Keratinocyte (primary cell): Measurements from ENCODE around the gene RARA. TPM values are rescaled to one million over a fixed set of nuclear protein-coding genes. Genes with fewer than 3 reads are reported as not detected.

Experiments used
- DNase-seq: peaks from one replicate; pipeline ENCODE4 v3.0.0-alpha.2; 2011; ENCODE audit warnings: low read depth, missing footprints, low spot score
- FAIRE-seq: peaks from 2 replicates; lab custom pipeline; 2011; peaks lifted over from hg19 to GRCh38; lab: Jason Lieb, UNC
- H2AFZ ChIP-seq: 2 replicates; pipeline ENCODE4 v1.6.0; 2012; ENCODE audit warnings: low read length, control low read depth, inconsistent platforms; ENCODE audit not compliant: control insufficient read depth
- H3K27ac ChIP-seq: 2 replicates; pipeline ENCODE4 v1.5.1; 2011; ENCODE audit warnings: low read length; ENCODE audit not compliant: control insufficient read depth, insufficient read depth
- H3K27me3 ChIP-seq: 3 replicates; pipeline ENCODE4 v1.6.0; 2011; ENCODE audit warnings: low read length; ENCODE audit not compliant: control insufficient read depth, insufficient read depth; ENCODE audit errors: extremely low read depth
- H3K36me3 ChIP-seq, 2 experiments: 2 replicates in 1 of 2; 3 replicates in 1 of 2; pipeline ENCODE4 v1.5.1; 2011; ENCODE audit warnings: low read length in 2 of 2, mild to moderate bottlenecking in 1 of 2; ENCODE audit not compliant: control insufficient read depth in 2 of 2, insufficient read depth in 2 of 2; ENCODE audit errors: extremely low read depth in 1 of 2
- H3K4me1 ChIP-seq: 3 replicates; pipeline ENCODE4 v1.5.1; 2011; ENCODE audit warnings: low read length; ENCODE audit not compliant: control insufficient read depth, insufficient read depth; ENCODE audit errors: extremely low read depth
- H3K4me2 ChIP-seq: 3 replicates; pipeline ENCODE4 v1.6.0; 2011; ENCODE audit warnings: low read depth, low read length; ENCODE audit not compliant: control insufficient read depth, insufficient read depth; ENCODE audit errors: extremely low read depth
- H3K4me3 ChIP-seq, 3 experiments: fragments of 200-600 bp in 1 of 3; sonication (generic) in 1 of 3; 2 replicates in 2 of 3; 3 replicates in 1 of 3; pipeline ENCODE4 v1.5.1; 2011 to 2016; ENCODE audit warnings: low read length in 3 of 3, mild to moderate bottlenecking in 3 of 3, control low read depth in 2 of 3, inconsistent platforms in 1 of 3, low read depth in 1 of 3, mixed read lengths in 1 of 3, mixed run types in 1 of 3, moderate library complexity in 1 of 3; ENCODE audit not compliant: control insufficient read depth in 2 of 3, insufficient read depth in 2 of 3; ENCODE audit errors: extremely low read depth in 1 of 3
- H3K79me2 ChIP-seq: 2 replicates; pipeline ENCODE4 v1.6.0; 2012; ENCODE audit warnings: low read length; ENCODE audit not compliant: control insufficient read depth, insufficient read depth
- H3K9ac ChIP-seq: 3 replicates; pipeline ENCODE4 v1.6.0; 2011; ENCODE audit warnings: low read length; ENCODE audit not compliant: control insufficient read depth, insufficient read depth; ENCODE audit errors: extremely low read depth
- H3K9me1 ChIP-seq: 3 replicates; pipeline ENCODE4 v1.6.0; 2011; ENCODE audit warnings: low read length; ENCODE audit not compliant: control insufficient read depth, insufficient read depth; ENCODE audit errors: extremely low read depth
- H3K9me3 ChIP-seq: 2 replicates; pipeline ENCODE4 v1.5.1; 2012; ENCODE audit warnings: low read depth, low read length; ENCODE audit not compliant: control insufficient read depth
- H4K20me1 ChIP-seq: 3 replicates; pipeline ENCODE4 v1.6.0; 2011; ENCODE audit warnings: low read length; ENCODE audit not compliant: control insufficient read depth, insufficient read depth; ENCODE audit errors: extremely low read depth
- CTCF ChIP-seq, 3 experiments: IDR thresholded peaks in 1 of 3; conservative IDR thresholded peaks in 1 of 3; optimal IDR thresholded peaks in 1 of 3; 2 replicates in 2 of 3; 3 replicates in 1 of 3; pipeline versions ENCODE3 to v1.5.1; 2011; ENCODE audit warnings: low read length in 3 of 3, mild to moderate bottlenecking in 3 of 3, moderate library complexity in 2 of 3, control low read depth in 1 of 3, inconsistent platforms in 1 of 3; ENCODE audit not compliant: insufficient read depth in 2 of 3; ENCODE audit errors: extremely low read depth in 1 of 3
- EZH2 ChIP-seq: IDR thresholded peaks from one replicate; pipeline ENCODE4 v1.6.1; 2012; ENCODE audit warnings: inconsistent platforms, mild to moderate bottlenecking, low read length, moderate library complexity
- dilution Hi-C: fragments of 300-500 bp; cut with MboI; formaldehyde crosslinking; loops from one replicate; pipeline ENCODE4 v1.7.0; 2020; ENCODE audit warnings: low sequenced_read_pairs; ENCODE audit not compliant: extremely low pct_ligation_motif_present
- polyA plus RNA-seq, 5 experiments: library from polyadenylated mRNA; depleted of rRNA in 3 of 5; stranded (reverse) in 3 of 5; stranded (forward) in 1 of 5; unstranded in 1 of 5; fragments of >200 nt; gene quantifications; 1 replicate in 1 of 5; 2 replicates in 3 of 5; 3 replicates in 1 of 5; pipeline versions ENCODE4 v1.2.1 to v1.2.3, GENCODE V29; 2011 to 2012; ENCODE audit warnings: missing spikeins in 2 of 5, low read depth in 1 of 5, low replicate concordance in 1 of 5

The RARA gene
- polyA plus RNA-seq, 1 donor (not counting 4 experiments of a cell fraction or from before 2014, with no cell fraction given) = 3.8 TPM

GRCh38 chr17:40309949-40310510 is 1.1 kb downstream of the RARA start:
- DNase-seq = no peak
- peak overlapping the region; percentile 79 for H3K4me2 ChIP-seq
- H3K4me1 ChIP-seq = peaks cover 78% of the 10 kb centered on the region
- H4K20me1 ChIP-seq = no peaks in the 10 kb centered on the region
- H2AFZ ChIP-seq = no peak overlapping the region
- no peak overlapping the region for H3K9ac ChIP-seq
- H3K27ac ChIP-seq = no peak overlapping the region
- no peak for FAIRE-seq
- TF ChIP-seq CTCF (optimal IDR thresholded peaks at IDR 0.05 in 1 of 3, IDR thresholded peaks at IDR 0.05 in 1 of 3, conservative IDR thresholded peaks at IDR 0.05 in 1 of 3; ENCODE audit: extremely low read depth in 1 of 3, insufficient read depth in 2 of 3, low read length in 3 of 3) (no peak), EZH2 (no peak)
- no peaks in the 10 kb centered on the region for H3K9me1 ChIP-seq
- dilution Hi-C loops = no loop called here
- H3K27me3 ChIP-seq = no peaks in the 10 kb centered on the region
- H3K4me3 ChIP-seq = peak overlapping the region in 1 of 3 experiments; percentile 70
- H3K9me3 ChIP-seq = no peaks in the 10 kb centered on the region
- H3K79me2 ChIP-seq = no peaks in the 10 kb centered on the region
- H3K36me3 ChIP-seq = no peaks in the 10 kb centered on the region

- H3K4me3 ChIP-seq = no peak overlapping the region
- no peaks in the 10 kb centered on the region for H4K20me1 ChIP-seq
- H3K4me1 ChIP-seq = peaks cover 87% of the 10 kb centered on the region
- H3K9me1 ChIP-seq = no peaks in the 10 kb centered on the region
- FAIRE-seq (no peak), DNase-seq (no peak)
- TF ChIP-seq CTCF (optimal IDR thresholded peaks at IDR 0.05 in 1 of 3, IDR thresholded peaks at IDR 0.05 in 1 of 3, conservative IDR thresholded peaks at IDR 0.05 in 1 of 3; ENCODE audit: extremely low read depth in 1 of 3, insufficient read depth in 2 of 3, low read length in 3 of 3) = no peak
- TF ChIP-seq EZH2 = no peak
- no peak overlapping the region for H3K27ac ChIP-seq
- H3K36me3 ChIP-seq = no peaks in the 10 kb centered on the region
- H3K27me3 ChIP-seq = no peaks in the 10 kb centered on the region
- H3K79me2 ChIP-seq = no peaks in the 10 kb centered on the region
- peak overlapping the region; percentile 39 for H3K4me2 ChIP-seq
- H2AFZ ChIP-seq = no peak overlapping the region
- no peak overlapping the region for H3K9ac ChIP-seq
- no peaks in the 10 kb centered on the region for H3K9me3 ChIP-seq
- dilution Hi-C loops = no loop called here
Measured at GRCh38 chr17:40310882-40311391, 2.0 kb downstream of the RARA start.
